AG04449 (cell line): ENCODE measurements around the gene TTC23L.

Experiments used
- CTCF ChIA-PET: fragments of 350-600 bp; formaldehyde crosslinking; extraction: SDS; loops from one replicate; lab custom pipeline; 2021; ENCODE audit warnings: antibody characterized with exemption; lab: Yijun Ruan, JAX
- POLR2A ChIA-PET: fragments of 400-600, 350-600 bp; formaldehyde crosslinking; extraction: SDS; loops from one replicate; lab custom pipeline; 2020; ENCODE audit warnings: antibody characterized with exemption, inconsistent platforms; lab: Yijun Ruan, JAX
- DNase-seq: peaks from one replicate; pipeline ENCODE4 v3.0.0-alpha.2; 2010; ENCODE audit warnings: low read depth, low spot score
- H3K4me3 ChIP-seq: 2 replicates; pipeline ENCODE4 v1.5.1; 2011; ENCODE audit warnings: low read depth, mild to moderate bottlenecking, control low read depth, low read length
- TF ChIP-seq, protein P1 (sequence below): IDR thresholded peaks from one replicate; pipeline ENCODE4 v1.5.1; 2011; ENCODE audit warnings: mild to moderate bottlenecking, moderate library complexity, low read length, control low read depth, inconsistent platforms; ENCODE audit not compliant: insufficient read depth; ENCODE audit errors: missing control alignments

TTC23L gene

GRCh38 chr5:34857161-34857560 is 18.2 kb downstream of the TTC23L start:
- DNase-seq = no peak
- ChIA-PET POLR2A (no interaction called here), CTCF (no interaction called here)
- no peak overlapping the region for H3K4me3 ChIP-seq
- TF ChIP-seq, protein P1, sequence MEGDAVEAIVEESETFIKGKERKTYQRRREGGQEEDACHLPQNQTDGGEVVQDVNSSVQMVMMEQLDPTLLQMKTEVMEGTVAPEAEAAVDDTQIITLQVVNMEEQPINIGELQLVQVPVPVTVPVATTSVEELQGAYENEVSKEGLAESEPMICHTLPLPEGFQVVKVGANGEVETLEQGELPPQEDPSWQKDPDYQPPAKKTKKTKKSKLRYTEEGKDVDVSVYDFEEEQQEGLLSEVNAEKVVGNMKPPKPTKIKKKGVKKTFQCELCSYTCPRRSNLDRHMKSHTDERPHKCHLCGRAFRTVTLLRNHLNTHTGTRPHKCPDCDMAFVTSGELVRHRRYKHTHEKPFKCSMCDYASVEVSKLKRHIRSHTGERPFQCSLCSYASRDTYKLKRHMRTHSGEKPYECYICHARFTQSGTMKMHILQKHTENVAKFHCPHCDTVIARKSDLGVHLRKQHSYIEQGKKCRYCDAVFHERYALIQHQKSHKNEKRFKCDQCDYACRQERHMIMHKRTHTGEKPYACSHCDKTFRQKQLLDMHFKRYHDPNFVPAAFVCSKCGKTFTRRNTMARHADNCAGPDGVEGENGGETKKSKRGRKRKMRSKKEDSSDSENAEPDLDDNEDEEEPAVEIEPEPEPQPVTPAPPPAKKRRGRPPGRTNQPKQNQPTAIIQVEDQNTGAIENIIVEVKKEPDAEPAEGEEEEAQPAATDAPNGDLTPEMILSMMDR = no peak

DNA sequence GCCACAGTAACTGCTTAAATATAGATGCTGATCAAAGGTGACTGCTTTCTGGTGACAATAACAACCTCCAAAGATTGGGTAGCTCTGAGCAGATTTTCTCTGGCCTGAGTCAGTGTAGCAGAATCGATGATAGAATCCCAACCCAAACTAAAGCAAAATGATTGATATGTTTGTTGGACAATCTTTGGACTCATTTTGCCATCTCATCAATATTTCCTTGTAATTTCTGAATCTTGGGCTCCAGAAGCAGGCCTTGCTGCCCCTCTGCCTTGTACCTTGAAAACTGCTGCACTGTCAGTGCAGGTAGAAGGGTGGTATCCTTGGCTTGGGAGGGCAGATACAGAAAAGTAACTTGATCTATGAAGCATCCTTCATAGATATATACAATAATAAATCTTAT is 18.9 kb downstream of the TTC23L start:
- TF ChIP-seq, protein P1 = no peak
- POLR2A ChIA-PET = no interaction called here
- CTCF ChIA-PET = no interaction called here
- no peak overlapping the region for H3K4me3 ChIP-seq
- no peak for DNase-seq

DNA sequence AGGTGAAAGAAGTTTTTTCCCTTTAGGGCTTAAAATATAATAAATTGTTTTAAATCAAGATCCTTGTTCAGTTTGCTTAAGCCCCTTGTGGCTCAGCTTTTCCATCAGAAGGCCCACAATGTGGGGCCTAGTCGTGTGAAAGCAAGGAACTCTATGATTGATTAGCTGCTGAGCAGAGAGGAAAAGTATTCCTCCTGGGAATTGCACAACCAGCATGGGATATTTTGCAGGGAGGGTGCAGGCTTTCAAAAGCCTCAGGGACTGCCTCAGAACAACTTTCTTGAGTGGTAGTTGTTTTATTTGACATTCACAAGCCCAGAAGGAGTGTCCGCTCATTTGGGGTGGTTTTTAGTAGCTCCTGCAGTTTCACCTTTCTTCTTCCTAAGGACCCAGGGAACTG is 19.8 kb downstream of the TTC23L start:
- DNase-seq = no peak
- TF ChIP-seq, protein P1 = no peak
- no peak overlapping the region for H3K4me3 ChIP-seq
- ChIA-PET CTCF (no interaction called here), POLR2A (no interaction called here)

GRCh38 chr5:34859253-34859652 is 20.3 kb downstream of the TTC23L start:
- TF ChIP-seq, protein P1 = no peak
- ChIA-PET CTCF (no interaction called here), POLR2A (no interaction called here)
- no peak for DNase-seq
- no peak overlapping the region for H3K4me3 ChIP-seq

DNA sequence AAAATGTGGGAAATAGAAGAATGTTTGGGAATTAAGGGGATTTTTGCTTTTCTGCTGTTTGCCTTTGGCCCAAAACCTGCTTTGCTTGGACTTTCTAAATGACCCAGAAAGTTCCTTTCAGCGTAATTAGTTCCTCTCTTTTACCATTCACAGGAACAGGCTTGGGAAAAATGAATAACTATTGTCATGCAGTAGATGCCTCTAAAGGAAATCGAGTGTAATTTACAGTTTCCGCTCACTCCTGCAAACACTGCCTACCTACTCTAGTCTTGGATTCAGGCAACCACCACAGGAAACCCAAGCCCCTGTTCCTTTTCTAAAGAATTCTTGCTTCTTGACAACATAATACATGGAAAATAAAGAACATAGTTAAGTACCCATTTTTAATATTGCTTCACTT is 25.0 kb downstream of the TTC23L start:
- ChIA-PET POLR2A (no interaction called here), CTCF (interaction anchor here (1.4 kb wide), 1 partner anchor 34 kb away, joined by 5 read pairs; no protein-coding TSS in a partner anchor)
- DNase-seq = no peak
- TF ChIP-seq, protein P1 = no peak
- no peak overlapping the region for H3K4me3 ChIP-seq

DNA sequence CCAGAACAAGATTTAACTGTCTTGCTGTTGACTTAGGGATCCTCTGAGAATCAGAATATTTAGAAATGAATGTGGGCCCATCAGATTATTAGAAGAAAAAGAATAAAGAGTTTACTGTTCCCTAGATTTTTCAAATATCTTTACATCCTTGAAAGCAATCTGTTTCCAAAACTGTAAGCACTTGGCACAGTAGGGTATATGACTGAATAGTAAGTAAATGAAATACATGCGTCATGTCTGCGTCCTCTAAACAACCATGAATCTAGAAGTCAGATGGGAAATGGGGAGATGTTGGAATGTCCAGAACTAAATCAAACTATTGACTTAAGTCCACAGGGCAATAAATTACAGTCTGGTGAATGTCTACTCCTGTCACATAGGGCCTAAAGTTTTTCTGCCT is 26.1 kb downstream of the TTC23L start:
- CTCF ChIA-PET = interaction anchor here (1.4 kb wide), 1 partner anchor 33 kb away, joined by 5 read pairs; no protein-coding TSS in a partner anchor
- DNase-seq = no peak
- no peak overlapping the region for H3K4me3 ChIP-seq
- POLR2A ChIA-PET = no interaction called here
- TF ChIP-seq, protein P1 = no peak
